ENCODE results near the gene NEK4. TPM values are rescaled to one million over a fixed set of nuclear protein-coding genes. Genes with fewer than 3 reads are reported as not detected.
A peak's percentile ranks its signal among the peaks of the same experiment; 100 is the strongest.

Gene NEK4
- total RNA-seq, 4 donors from 2014 or later = 16.4 to 25.6 (median 22.4) TPM

- Histone ChIP-seq H3K4me1 (peaks cover 12 to 16% of the 10 kb centered on the region in 2 donors), H3K9me3 (no peaks in the 10 kb centered on the region), H3K4me3 (peak overlapping the region; percentile 83 to 97 (median 96)), H3K36me3 (peaks cover 0 to 6% of the 10 kb centered on the region in 2 donors), H3K27me3 (no peaks in the 10 kb centered on the region), H3K27ac (peak overlapping the region; percentile 80 to 89 (median 84))
- DNase-seq = no peak
- TF ChIP-seq CTCF (IDR thresholded peaks at IDR 0.05 in 4 of 5, conservative IDR thresholded peaks at IDR 0.05 in 1 of 5) = no peak
- peak; percentile 20 to 28 for ATAC-seq
- intact Hi-C loops (cut with DNase I; ENCODE audit: low total_unique reads) (loop anchor here (5.0 kb wide), 2 partner anchors 126 to 216 kb away; partner anchors contain the start of gene STIMATE), in situ Hi-C loops (cut with MboI; ENCODE audit: low sequenced_read_pairs in 4 of 4) (no loop called here)
Measured at GRCh38 chr3:52771334-52771681, 568 bp upstream of the NEK4 start.

DNA sequence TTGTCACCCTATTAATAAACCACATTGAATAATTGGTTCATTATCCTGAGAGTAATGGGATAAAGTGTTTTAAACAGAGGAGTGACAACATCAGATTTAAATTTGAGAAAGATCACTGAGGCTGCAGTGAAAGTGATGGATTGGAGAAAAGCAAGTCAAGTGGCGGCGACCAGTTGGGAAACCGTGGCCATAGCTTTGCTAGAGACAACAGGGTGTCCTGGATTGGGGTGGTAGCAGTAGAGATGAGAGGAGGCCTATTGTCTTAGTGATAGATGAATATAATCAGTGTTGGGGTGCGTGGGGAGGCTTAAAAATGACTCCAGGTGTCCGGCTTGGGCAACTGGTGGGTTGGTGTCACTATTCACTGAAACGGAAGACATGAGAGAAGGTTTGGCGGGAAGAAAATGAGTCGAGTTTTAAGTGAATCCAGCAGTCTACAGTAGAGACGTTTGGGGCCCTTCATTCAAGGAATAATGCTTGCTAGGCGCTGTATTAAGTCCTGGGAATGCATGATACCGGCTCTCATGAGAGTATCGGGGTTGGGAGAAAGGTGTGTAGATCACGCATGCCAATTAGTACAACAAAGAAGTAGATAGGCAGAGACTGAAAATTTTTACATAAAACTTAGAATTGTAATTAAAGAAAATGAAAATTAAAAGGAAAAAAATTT lies 819 bp downstream of the NEK4 start:
- ATAC-seq (no peak), DNase-seq (no peak)
- intact Hi-C loops (cut with DNase I; ENCODE audit: low total_unique reads) (loop anchor here (5.0 kb wide), 2 partner anchors 127 to 217 kb away; partner anchors contain the start of gene STIMATE), in situ Hi-C loops (cut with MboI; ENCODE audit: low sequenced_read_pairs in 4 of 4) (no loop called here)
- H3K36me3 ChIP-seq = peaks cover 0 to 19% of the 10 kb centered on the region in 2 donors
- TF ChIP-seq CTCF (IDR thresholded peaks at IDR 0.05 in 4 of 5, conservative IDR thresholded peaks at IDR 0.05 in 1 of 5) (no peak), POLR2A (IDR thresholded peaks at IDR 0.05) (no peak)
- H3K27ac ChIP-seq = peak overlapping the region in 3 of 4 donors; percentile 80 to 89 (median 88)
- peaks cover 12 to 16% of the 10 kb centered on the region in 2 donors for H3K4me1 ChIP-seq
- H3K27me3 ChIP-seq = no peaks in the 10 kb centered on the region
- H3K9me3 ChIP-seq = no peaks in the 10 kb centered on the region
- H3K4me3 ChIP-seq = peak overlapping the region; percentile 83 to 97 (median 96)

GRCh38 chr3:52763466-52763865 lies 7.3 kb downstream of the NEK4 start:
- TF ChIP-seq CTCF (IDR thresholded peaks at IDR 0.05 in 4 of 5, conservative IDR thresholded peaks at IDR 0.05 in 1 of 5) = no peak
- no peak for TF ChIP-seq POLR2A (IDR thresholded peaks at IDR 0.05)
- intact Hi-C loops (cut with DNase I; ENCODE audit: low total_unique reads) (no loop called here), in situ Hi-C loops (cut with MboI; ENCODE audit: low sequenced_read_pairs in 4 of 4) (no loop called here)
- ATAC-seq = peak; percentile 90 to 95
- Histone ChIP-seq H3K27ac (peak overlapping the region; percentile 12 to 66 (median 59)), H3K9me3 (no peaks in the 10 kb centered on the region), H3K27me3 (no peaks in the 10 kb centered on the region), H3K4me3 (no peak overlapping the region), H3K4me1 (peaks cover 0 to 9% of the 10 kb centered on the region in 2 donors), H3K36me3 (peaks cover 0 to 68% of the 10 kb centered on the region in 2 donors)
- peak in 1 of 2 donors; percentile 48 for DNase-seq

GRCh38 chr3:52756141-52756540 lies 14.6 kb downstream of the NEK4 start:
- H3K4me3 ChIP-seq = no peak overlapping the region
- peaks cover 0 to 59% of the 10 kb centered on the region in 2 donors for H3K36me3 ChIP-seq
- intact Hi-C loops (cut with DNase I; ENCODE audit: low total_unique reads) (no loop called here), in situ Hi-C loops (cut with MboI; ENCODE audit: low sequenced_read_pairs in 4 of 4) (no loop called here)
- no peaks in the 10 kb centered on the region for H3K9me3 ChIP-seq
- ATAC-seq (no peak), DNase-seq (no peak)
- no peak overlapping the region for H3K27ac ChIP-seq
- no peak for TF ChIP-seq POLR2A (IDR thresholded peaks at IDR 0.05)
- no peak for TF ChIP-seq CTCF (IDR thresholded peaks at IDR 0.05 in 4 of 5, conservative IDR thresholded peaks at IDR 0.05 in 1 of 5)
- no peaks in the 10 kb centered on the region for H3K27me3 ChIP-seq
- H3K4me1 ChIP-seq = no peaks in the 10 kb centered on the region
